ENCODE data around the gene CTXND1. TPM values are rescaled to one million over a fixed set of nuclear protein-coding genes. Genes with fewer than 3 reads are reported as not detected.
A peak's percentile ranks its signal among the peaks of the same experiment; 100 is the strongest.
"Not testable (repeated sequence)": the region's sequence is repeated elsewhere in the genome, so short reads cannot be mapped to it uniquely, and the experiment has no call there.

Gene CTXND1
- under 1 TPM in 1 of 2 donors, not detected in 1; 0.04 TPM for total RNA-seq
- polyA plus RNA-seq (2013, experiment 1 of 2): 0.57 TPM
- polyA plus RNA-seq (2013, experiment 2 of 2): 0.62 TPM
- long read RNA-seq, experiment 1, partial matches to known transcripts: 0 of 1 reads
- long read RNA-seq, experiment 1, other reads (novel, unspliced or antisense): 1 of 1 reads
- long read RNA-seq, experiment 2: 0 reads
- long read RNA-seq, experiment 3: 0 reads
- long read RNA-seq, experiment 4: 0 reads

GRCh38 chr15:80252121-80252518 is at the start of gene CTXND1:
Gene CTXND1 (minus strand): TSS chr15:80252213. CDS start chr15:80201949, 50,264 bp downstream.
- no peaks in the 10 kb centered on the region for H3K9me3 Mint-ChIP-seq
- Histone ChIP-seq H3K36me3 (ENCODE audit: control insufficient read depth, insufficient read depth, low read length) (no peaks in the 10 kb centered on the region), H3K27me3 (ENCODE audit: control insufficient read depth, insufficient read depth, low read length, poor library complexity, severe bottlenecking) (peaks cover 77% of the 10 kb centered on the region), H3K9ac (ENCODE audit: extremely low read depth, low read length, poor library complexity, severe bottlenecking) (no peak within 1 kb of the TSS), H3K4me1 (ENCODE audit: control insufficient read depth, insufficient read depth, low read length) (peaks cover 5% of the 10 kb centered on the region), H3K9me3 (ENCODE audit: control insufficient read depth, low read length) (no peaks in the 10 kb centered on the region), H3K27ac (ENCODE audit: low read depth, low read length) (no peak within 1 kb of the TSS), H3K4me3 (ENCODE audit: low read length) (peak within 1 kb of the TSS; percentile 79)
- DNase-seq: peak; percentile 67
- peaks cover 10% of the 10 kb centered on the region for H3K4me1 Mint-ChIP-seq
- 0 to 1% methylated on average over 8 to 24 of the region's 24 CpGs for WGBS, 2 experiments (ENCODE audit: insufficient coverage in 1 of 2, insufficient read length in 1 of 2)
- H3K27ac Mint-ChIP-seq: no peak within 1 kb of the TSS
- H3K36me3 Mint-ChIP-seq (ENCODE audit: low read depth): no peaks in the 10 kb centered on the region
- peaks cover 67% of the 10 kb centered on the region for H3K27me3 Mint-ChIP-seq (ENCODE audit: insufficient read depth)
- no peak for TF ChIP-seq CTCF (conservative IDR thresholded peaks at IDR 0.05)
- peak within 1 kb of the TSS; percentile 46 for H3K4me3 Mint-ChIP-seq

- H3K4me1 ChIP-seq (ENCODE audit: control insufficient read depth, insufficient read depth, low read length): no peaks in the 10 kb centered on the region
- no peaks in the 10 kb centered on the region for H3K4me1 Mint-ChIP-seq
- H3K9me3 ChIP-seq (ENCODE audit: control insufficient read depth, low read length): no peaks in the 10 kb centered on the region
- no peak overlapping the region for H3K9ac ChIP-seq (ENCODE audit: extremely low read depth, low read length, poor library complexity, severe bottlenecking)
- 77% methylated on average over 1 of the region's 1 CpG; no CpG with 5 or more reads in 1 of the 2 experiments for WGBS, 2 experiments (ENCODE audit: insufficient coverage in 1 of 2, insufficient read length in 1 of 2)
- H3K27me3 ChIP-seq (ENCODE audit: control insufficient read depth, insufficient read depth, low read length, poor library complexity, severe bottlenecking): peaks cover 5% of the 10 kb centered on the region
- H3K27ac Mint-ChIP-seq: no peak overlapping the region
- no peak for DNase-seq
- H3K4me3 ChIP-seq (ENCODE audit: low read length): no peak overlapping the region
- H3K4me3 Mint-ChIP-seq: no peak overlapping the region
- H3K27me3 Mint-ChIP-seq (ENCODE audit: insufficient read depth): peaks cover 22% of the 10 kb centered on the region
- no peak for TF ChIP-seq CTCF (conservative IDR thresholded peaks at IDR 0.05)
- H3K36me3 ChIP-seq (ENCODE audit: control insufficient read depth, insufficient read depth, low read length): no peaks in the 10 kb centered on the region
- H3K27ac ChIP-seq (ENCODE audit: low read depth, low read length): no peak overlapping the region
- H3K36me3 Mint-ChIP-seq (ENCODE audit: low read depth): no peaks in the 10 kb centered on the region
- H3K9me3 Mint-ChIP-seq: peaks cover 11% of the 10 kb centered on the region
Measured at GRCh38 chr15:80301472-80301871, 49.5 kb upstream of the CTXND1 start.

GRCh38 chr15:80295777-80296176 is 43.8 kb upstream of the CTXND1 start:
- H3K4me3 ChIP-seq (ENCODE audit: low read length); H3K36me3 Mint-ChIP-seq (ENCODE audit: low read depth); H3K9ac ChIP-seq (ENCODE audit: extremely low read depth, low read length, poor library complexity, severe bottlenecking); H3K27ac ChIP-seq (ENCODE audit: low read depth, low read length); H3K9me3 Mint-ChIP-seq; H3K4me1 Mint-ChIP-seq; H3K36me3 ChIP-seq (ENCODE audit: control insufficient read depth, insufficient read depth, low read length); H3K9me3 ChIP-seq (ENCODE audit: control insufficient read depth, low read length); H3K27me3 ChIP-seq (ENCODE audit: control insufficient read depth, insufficient read depth, low read length, poor library complexity, severe bottlenecking); H3K27ac Mint-ChIP-seq; DNase-seq; H3K4me1 ChIP-seq (ENCODE audit: control insufficient read depth, insufficient read depth, low read length); H3K4me3 Mint-ChIP-seq: not testable (repeated sequence)
- 93 to 96% methylated on average over 4 of the region's 4 CpGs for WGBS, 2 experiments (ENCODE audit: insufficient coverage in 1 of 2, insufficient read length in 1 of 2)
- H3K27me3 Mint-ChIP-seq (ENCODE audit: insufficient read depth): peaks cover 11% of the 10 kb centered on the region

- no peak for TF ChIP-seq CTCF (conservative IDR thresholded peaks at IDR 0.05)
- no peaks in the 10 kb centered on the region for H3K27me3 ChIP-seq (ENCODE audit: control insufficient read depth, insufficient read depth, low read length, poor library complexity, severe bottlenecking)
- H3K36me3 Mint-ChIP-seq (ENCODE audit: low read depth): no peaks in the 10 kb centered on the region
- no peaks in the 10 kb centered on the region for H3K27me3 Mint-ChIP-seq (ENCODE audit: insufficient read depth)
- H3K36me3 ChIP-seq (ENCODE audit: control insufficient read depth, insufficient read depth, low read length): no peaks in the 10 kb centered on the region
- H3K4me1 ChIP-seq (ENCODE audit: control insufficient read depth, insufficient read depth, low read length): no peaks in the 10 kb centered on the region
- no peaks in the 10 kb centered on the region for H3K9me3 ChIP-seq (ENCODE audit: control insufficient read depth, low read length)
- no peak overlapping the region for H3K27ac Mint-ChIP-seq
- H3K4me1 Mint-ChIP-seq: no peaks in the 10 kb centered on the region
- no peak overlapping the region for H3K4me3 ChIP-seq (ENCODE audit: low read length)
- H3K27ac ChIP-seq (ENCODE audit: low read depth, low read length): no peak overlapping the region
- no peak overlapping the region for H3K9ac ChIP-seq (ENCODE audit: extremely low read depth, low read length, poor library complexity, severe bottlenecking)
- H3K9me3 Mint-ChIP-seq: peaks cover 5% of the 10 kb centered on the region
- 71 to 100% methylated on average over 2 to 3 of the region's 4 CpGs for WGBS, 2 experiments (ENCODE audit: insufficient coverage in 1 of 2, insufficient read length in 1 of 2)
- H3K4me3 Mint-ChIP-seq: no peak overlapping the region
- DNase-seq: no peak
Measured at GRCh38 chr15:80292079-80292478, 40.1 kb upstream of the CTXND1 start.

- H3K4me1 Mint-ChIP-seq; H3K27me3 Mint-ChIP-seq (ENCODE audit: insufficient read depth); H3K4me3 Mint-ChIP-seq; H3K4me3 ChIP-seq (ENCODE audit: low read length); H3K27ac Mint-ChIP-seq; H3K9me3 ChIP-seq (ENCODE audit: control insufficient read depth, low read length); H3K36me3 ChIP-seq (ENCODE audit: control insufficient read depth, insufficient read depth, low read length); H3K4me1 ChIP-seq (ENCODE audit: control insufficient read depth, insufficient read depth, low read length); H3K9me3 Mint-ChIP-seq; H3K27me3 ChIP-seq (ENCODE audit: control insufficient read depth, insufficient read depth, low read length, poor library complexity, severe bottlenecking); H3K36me3 Mint-ChIP-seq (ENCODE audit: low read depth); H3K27ac ChIP-seq (ENCODE audit: low read depth, low read length); DNase-seq; H3K9ac ChIP-seq (ENCODE audit: extremely low read depth, low read length, poor library complexity, severe bottlenecking): not testable (repeated sequence)
- WGBS, 2 experiments (ENCODE audit: insufficient coverage in 1 of 2, insufficient read length in 1 of 2): 94 to 100% methylated on average over 5 of the region's 5 CpGs
Measured at GRCh38 chr15:80290891-80291290, 38.9 kb upstream of the CTXND1 start.

Measured in endodermal cell (in vitro differentiated cells).